T-helper 2 cell treated with Interferon-gamma antibody and Interleukin-4, amounts not matched to agents 100 ng/mL and 5 ng/mL, for 36 hours (primary cell): Measurements from ENCODE around the gene RNF114. TPM values are rescaled to one million over a fixed set of nuclear protein-coding genes. Genes with fewer than 3 reads are reported as not detected.

Experiments
- total RNA-seq: library from RNA; stranded (reverse); gene quantifications from 2 replicates; pipeline ENCODE4 v1.2.3, GENCODE V29; 2022

The RNF114 gene
- total RNA-seq, 1 donor from 2014 or later, result 59.1 TPM

Other genes starting within 250 kb of the RNF114 start
- 23.4 and 25.6 TPM in 2 replicates for gene B4GALT5, start 222.5 kb upstream of the RNF114 start, total RNA-seq
- 19.7 and 22.3 TPM in 2 replicates for gene SLC9A8, start 123.6 kb upstream of the RNF114 start, total RNA-seq
- 7.7 and 8.0 TPM in 2 replicates for gene SPATA2, start 20.9 kb upstream of the RNF114 start, total RNA-seq
- gene SNAI1, start 46.6 kb downstream of the RNF114 start, total RNA-seq, result 0.52 and 0.57 TPM in 2 replicates
- 133 and 137 TPM in 2 replicates for gene UBE2V1, start 176.8 kb downstream of the RNF114 start, total RNA-seq
- 27.9 and 30.1 TPM in 2 replicates for gene PEDS1, start 217.3 kb downstream of the RNF114 start, total RNA-seq